Ascending aorta (tissue), 1 donor: ENCODE data around the gene ITPA. TPM values are rescaled to one million over a fixed set of nuclear protein-coding genes. Genes with fewer than 3 reads are reported as not detected.

Experiments
- total RNA-seq: library from RNA; depleted of rRNA; stranded (reverse); fragments of >200 nt; gene quantifications from one replicate; pipeline ENCODE4 v1.1.0, GENCODE V29; 2016

ITPA gene
- total RNA-seq, 1 donor from 2014 or later, result 111 TPM

Other genes starting within 250 kb of the ITPA start
- gene GNRH2, start 165.9 kb upstream of the ITPA start, total RNA-seq, result not detected
- 56.4 TPM for gene MRPS26, start 163.4 kb upstream of the ITPA start, total RNA-seq
- not detected for gene OXT, start 137.9 kb upstream of the ITPA start, total RNA-seq
- gene AVP, start 124.8 kb upstream of the ITPA start, total RNA-seq, result not detected
- gene FASTKD5, start 49.6 kb upstream of the ITPA start, total RNA-seq, result 6.1 TPM
- gene UBOX5, start 49.6 kb upstream of the ITPA start, total RNA-seq, result 6.8 TPM
- 14.9 TPM for gene LZTS3, start 35.9 kb upstream of the ITPA start, total RNA-seq
- gene DDRGK1, start 4.8 kb upstream of the ITPA start, total RNA-seq, result 18.0 TPM
- gene SLC4A11, start 29.7 kb downstream of the ITPA start, total RNA-seq, result 1.6 TPM
- 10.9 TPM for gene DNAAF9, start 198.2 kb downstream of the ITPA start, total RNA-seq